Epidermal melanocyte (primary cell): ENCODE data around the gene TTC17.
"Not testable (repeated sequence)": the region's sequence is repeated elsewhere in the genome, so short reads cannot be mapped to it uniquely, and the experiment has no call there.

ENCODE experiments used
- DNase-seq: peaks from one replicate; pipeline ENCODE4 v3.0.0; 2011; ENCODE audit warnings: low spot score; ENCODE audit not compliant: insufficient read length

TTC17 gene

DNA sequence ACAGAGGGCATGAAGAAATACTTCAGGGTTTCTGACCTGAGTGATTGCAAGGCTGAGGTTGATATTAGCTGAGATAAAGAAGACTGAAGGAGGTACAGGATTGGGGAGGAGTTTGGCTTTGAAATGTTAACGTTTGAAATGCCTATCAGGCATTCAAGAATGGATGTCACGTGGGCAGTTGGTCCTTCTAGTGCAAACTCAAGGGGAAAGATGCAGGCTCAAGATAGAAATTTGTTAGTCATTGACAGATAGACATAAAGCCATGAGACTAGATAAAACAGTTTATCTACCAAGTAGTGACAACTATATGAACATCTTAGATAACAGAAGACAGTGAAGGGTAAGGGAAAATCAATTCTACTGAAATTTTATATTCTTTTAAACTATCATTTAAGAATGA, 23.1 kb downstream of the TTC17 start:
- no peak for DNase-seq

DNA sequence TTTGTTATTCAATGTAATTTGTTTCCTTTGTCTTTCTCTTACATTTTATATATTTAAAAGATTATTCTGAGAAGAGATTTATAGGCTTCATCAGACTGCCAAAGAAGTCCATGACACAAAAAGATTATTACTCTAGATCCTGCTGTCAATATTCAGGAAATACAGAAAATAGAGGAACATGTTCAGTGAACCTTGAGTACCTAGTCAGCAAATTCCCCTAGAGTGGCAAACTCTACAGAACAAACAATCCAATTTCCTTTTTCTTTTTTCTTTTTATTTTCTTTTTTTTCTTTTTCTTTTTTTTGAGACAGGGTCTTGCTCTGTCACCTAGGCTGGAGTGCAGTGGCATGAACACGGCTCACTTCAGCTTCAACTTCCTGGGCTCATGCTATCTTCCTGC, 23.9 kb downstream of the TTC17 start:
- DNase-seq, result no peak

DNA sequence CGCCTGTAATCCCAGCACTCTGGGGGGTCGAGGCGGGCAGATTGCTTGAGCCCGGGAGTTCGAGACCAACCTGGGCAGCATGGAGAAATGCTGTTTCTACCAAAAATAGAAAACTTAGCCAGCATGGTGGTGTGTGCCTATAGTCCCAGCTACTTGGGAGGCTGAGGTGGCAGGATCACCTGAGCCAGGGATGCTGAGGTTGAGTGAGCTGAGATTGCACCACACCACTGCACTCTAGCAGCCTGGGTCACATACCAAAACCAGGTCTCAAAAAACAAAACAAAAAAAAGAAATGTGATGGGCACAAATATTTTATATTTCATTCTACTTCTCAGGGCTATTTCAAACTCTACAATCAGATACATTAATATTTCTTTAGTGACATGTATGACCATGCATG, 25.7 kb downstream of the TTC17 start:
- no peak for DNase-seq

DNA sequence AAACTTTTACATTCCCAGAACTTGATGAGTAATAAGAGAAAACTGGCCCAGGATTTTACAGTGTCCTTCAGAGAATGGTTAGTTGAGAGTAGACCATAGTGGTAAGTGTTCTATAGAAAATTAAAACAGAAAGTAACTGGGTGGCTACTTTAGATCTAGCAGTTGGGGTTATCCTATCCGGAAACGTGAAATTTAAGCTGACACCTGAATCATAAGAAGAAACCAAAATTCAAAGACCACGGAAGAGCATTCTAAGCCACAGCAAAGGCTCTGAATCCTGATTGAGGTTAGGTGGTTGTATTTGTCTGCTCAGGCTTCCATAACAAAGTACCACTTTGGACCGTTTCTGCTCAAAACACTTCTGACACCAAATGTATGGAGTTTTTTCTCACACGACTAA, 34.0 kb downstream of the TTC17 start:
- no peak for DNase-seq

DNA sequence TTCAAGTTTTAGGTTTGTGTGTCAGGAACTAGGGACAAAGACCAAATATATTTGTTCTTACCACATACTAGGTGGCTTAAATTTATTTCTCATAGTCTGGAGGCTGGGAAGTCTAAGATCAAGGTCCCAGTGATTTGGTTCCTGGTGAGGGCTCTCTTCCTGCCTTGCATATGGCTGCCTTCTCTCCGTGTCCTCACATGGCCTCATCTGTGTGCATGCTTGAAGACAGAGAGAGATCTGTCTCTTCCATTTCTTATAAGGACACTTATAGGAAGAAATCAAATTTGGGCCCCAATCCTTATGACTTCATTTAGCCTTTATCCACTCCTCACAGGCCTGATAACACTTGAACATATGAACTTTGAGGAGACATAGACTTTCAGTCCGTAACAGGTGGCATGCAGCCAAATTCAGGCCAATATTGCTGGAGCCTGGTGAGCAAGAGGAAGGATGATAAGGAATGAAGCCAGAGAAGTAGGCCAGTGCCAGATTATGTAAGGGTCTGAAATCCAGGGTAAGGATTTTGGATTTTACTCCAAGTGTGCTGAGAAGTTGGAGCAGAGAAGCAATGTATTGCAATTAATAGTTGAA, 35.1 kb downstream of the TTC17 start:
- no peak for DNase-seq

DNA sequence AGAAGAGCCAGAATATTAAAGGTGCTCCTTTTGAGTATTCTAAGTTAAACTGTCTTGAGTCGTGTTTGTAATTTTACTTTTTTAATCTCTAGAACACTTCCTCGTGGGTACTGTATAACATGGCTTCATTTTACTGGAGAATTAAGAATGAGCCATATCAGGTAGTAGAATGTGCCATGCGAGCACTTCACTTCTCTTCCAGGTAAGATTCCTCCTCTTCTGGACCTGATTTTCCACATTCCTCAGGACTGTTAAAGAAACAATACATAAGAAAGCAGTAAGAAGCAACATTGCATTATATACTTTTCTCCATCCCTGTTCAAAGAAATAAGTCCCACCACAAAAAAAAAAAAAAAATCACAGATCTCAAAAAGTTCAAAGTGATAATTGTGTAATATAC, 37.9 kb downstream of the TTC17 start:
- DNase-seq, result no peak

DNA sequence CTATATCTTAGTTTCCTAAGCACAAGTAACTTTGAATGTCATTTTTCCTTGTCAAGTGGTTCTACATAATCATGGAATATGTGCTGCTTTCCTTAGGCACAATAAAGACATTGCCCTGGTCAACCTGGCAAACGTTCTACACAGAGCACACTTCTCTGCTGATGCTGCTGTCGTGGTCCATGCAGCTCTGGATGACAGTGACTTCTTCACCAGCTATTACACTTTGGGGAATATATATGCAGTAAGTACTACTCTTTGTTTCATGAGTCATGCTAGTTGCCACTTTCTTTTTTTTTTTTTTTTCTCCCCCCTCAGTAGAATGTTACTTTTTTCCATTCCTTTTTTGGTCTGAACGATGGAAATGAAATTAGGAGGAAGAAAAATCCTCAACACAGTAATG, 38.5 kb downstream of the TTC17 start:
- no peak for DNase-seq

DNA sequence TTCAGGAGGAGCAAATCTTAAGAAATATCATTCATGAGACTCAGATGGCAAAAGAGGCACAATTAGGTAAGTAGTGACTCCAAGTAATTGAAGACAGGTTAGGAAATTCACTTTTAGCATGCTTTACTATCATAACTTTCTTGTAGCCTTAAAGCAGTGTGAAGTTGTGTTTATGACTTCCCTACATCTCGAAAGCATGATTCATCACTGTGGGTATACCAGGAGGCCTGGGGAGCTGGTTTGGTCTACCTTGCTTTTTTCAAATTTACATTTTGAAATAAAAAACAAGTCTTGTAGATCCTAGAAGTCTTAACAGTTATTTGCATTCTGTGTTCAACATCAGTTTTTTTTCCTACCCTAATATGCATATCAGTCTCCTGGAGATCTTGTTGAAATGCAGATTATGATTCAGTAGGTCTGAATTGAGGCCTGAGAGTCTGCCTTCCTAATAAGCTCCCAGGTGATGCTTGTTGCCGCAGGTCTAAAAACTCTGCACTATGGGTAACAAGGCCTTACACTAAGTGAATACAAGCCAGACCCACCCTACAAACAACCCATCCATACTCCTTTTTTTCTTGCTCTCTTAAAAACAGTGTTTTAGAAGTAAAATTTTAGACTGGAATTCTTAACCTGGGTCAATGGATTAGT, 41.4 kb downstream of the TTC17 start:
- no peak for DNase-seq

DNA sequence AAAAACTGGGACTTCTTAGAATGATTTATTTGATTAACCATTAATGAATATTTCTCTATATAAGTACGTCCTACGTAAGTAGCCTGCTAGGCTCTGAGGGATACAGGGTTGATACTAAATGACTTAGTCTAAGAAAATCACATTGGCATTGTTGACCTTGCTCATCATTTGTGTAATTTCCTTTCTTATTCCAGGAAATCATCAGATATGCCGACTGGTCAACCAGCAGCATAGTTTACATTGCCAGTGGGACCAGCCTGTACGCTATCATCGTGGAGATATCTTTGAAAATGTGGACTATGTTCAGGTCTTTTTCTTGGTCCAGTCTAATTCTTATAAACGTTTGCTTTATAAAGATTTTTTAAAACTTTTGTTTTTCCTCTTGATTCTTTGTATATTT, 42.5 kb downstream of the TTC17 start:
- DNase-seq, result no peak

DNA sequence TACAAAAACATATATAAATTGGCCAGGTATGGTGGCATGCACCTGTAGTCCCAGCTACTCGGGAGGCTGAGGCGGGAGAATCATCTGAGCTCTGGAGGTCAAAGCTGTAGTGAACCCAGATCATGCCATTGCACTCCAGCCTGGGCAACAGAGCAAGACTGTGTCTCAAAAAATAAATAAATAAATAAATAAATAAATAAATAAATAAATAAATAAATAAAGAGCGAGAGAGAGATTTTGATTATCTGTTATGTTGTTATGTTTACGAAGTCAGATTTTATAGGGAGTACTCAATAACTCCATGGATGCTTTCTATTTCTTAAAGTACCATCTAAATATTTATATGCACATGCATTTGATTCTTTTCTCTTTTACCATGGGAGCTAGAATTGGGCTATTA, 43.1 kb downstream of the TTC17 start:
- DNase-seq, result not testable (repeated sequence)

DNA sequence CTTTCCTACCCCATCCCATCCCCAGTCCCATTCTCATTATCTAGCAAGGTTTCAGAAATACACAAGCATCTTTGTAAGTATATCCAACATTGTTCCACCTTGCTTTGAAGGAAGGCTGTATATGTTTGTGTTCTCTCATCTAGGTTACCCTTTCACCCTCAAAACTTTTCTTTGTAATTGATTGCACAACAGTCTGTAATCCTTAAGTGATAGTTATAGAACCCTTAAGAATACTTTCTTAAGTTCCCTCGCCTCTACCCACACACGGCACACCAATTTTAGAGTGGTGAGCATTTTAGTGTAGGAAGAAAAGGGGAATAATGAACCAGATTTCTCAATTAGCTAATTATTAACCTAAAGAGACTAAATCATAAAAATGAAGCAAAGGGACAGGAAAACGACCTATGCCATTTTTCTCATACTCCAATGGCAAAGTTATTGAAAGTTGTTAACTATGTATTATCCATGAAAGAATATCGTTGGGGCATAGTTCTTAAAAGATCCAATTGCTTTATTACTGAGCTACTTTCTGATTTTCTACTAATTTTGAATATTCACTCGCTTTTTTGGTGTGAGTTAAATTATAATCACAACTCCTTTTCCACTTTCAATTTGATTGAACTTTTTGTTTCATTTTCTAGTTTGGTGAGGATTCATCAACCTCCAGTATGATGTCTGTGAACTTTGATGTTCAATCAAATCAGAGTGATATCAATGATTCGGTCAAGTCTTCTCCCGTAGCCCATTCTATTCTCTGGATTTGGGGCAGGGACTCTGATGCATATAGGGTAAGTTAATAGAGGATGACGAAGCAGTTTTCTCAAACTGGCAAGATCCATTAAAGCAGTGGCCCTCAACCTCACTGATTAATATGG, 44.9 kb downstream of the TTC17 start:
- no peak for DNase-seq

DNA sequence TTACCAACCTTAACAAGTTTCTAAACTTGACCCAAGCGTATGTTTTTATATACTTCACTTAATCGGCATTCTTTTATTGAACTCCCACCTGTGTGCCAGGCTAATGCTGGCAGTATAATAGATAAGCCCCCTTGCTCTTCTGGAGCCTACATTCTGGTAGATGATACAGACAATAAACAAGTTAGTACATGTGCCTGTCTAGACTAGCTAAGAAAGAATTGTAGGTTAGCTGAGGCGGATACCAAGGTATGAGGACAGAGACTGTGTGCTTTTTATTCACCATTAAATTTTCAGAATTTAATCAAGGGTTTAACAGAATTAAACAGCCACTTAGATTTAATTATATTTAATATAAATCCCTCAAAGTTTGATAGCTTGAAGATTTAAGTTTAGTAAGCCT, 45.7 kb downstream of the TTC17 start:
- DNase-seq, result no peak

DNA sequence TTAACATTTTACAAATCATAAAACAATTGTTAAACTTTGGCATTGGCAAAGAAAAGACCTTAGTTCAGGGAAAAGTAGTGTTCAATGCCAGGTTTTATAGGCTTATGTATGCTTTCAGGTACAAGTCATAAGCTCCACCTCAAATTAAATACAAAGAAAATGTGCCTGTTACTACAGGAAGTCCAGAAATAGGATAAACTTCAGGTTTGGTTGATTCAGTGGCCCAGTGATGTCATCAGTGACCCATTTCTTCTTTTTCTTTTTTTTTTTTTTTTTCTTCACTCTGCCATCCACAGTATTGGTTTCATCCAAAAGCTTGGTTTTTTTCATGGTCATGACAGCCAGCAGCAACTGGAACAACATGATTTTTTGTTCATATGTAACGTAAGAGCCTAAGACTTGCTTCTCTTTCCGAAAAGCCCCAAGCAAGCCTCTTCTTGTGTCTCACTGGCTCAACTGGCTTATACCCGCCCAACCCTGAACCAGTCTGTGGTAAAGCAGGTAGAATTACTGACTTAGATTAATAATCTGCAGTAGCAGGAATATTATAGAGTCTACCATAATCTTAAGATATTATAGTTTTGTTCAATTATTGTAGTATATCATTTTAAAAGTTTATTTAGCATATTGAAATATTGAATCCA, 46.2 kb downstream of the TTC17 start:
- no peak for DNase-seq

DNA sequence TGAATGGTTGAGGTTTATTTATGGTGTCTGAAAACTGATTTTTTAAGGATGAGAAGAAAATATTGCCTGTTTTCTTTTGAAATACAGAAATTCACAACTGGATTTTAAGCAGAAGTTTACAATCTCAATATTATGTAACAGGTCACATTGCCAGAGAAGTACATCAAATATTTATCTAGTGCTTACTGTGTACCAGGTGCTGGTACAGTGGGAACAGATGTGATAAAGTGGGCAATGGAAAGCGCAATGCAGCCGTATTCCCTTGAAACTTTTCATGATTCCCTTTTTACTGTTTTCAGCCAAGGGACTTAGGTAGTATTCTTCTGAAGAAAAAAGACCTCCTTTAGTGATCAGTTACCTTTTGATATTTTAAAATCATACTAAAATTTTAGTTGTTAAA, 49.6 kb downstream of the TTC17 start:
- DNase-seq, result no peak

DNA sequence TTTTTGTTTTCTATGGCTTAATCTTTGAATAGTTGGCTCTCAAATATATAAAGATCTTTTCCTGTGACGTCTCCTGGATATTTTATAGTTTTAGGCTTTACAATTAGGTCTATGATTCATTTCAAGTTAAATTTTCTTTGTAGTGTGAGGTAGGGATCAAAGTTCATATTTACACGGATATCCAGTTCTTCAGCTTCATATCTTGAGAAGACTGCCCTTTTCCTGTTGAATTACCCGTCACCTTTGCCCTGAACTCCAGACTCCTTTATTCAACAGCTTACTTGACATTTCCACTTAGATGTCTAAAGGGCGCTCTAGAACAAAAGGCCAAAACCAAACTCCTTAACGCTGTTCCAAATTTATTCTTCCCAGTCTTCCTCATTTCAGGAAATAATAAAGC, 51.7 kb downstream of the TTC17 start:
- no peak for DNase-seq

DNA sequence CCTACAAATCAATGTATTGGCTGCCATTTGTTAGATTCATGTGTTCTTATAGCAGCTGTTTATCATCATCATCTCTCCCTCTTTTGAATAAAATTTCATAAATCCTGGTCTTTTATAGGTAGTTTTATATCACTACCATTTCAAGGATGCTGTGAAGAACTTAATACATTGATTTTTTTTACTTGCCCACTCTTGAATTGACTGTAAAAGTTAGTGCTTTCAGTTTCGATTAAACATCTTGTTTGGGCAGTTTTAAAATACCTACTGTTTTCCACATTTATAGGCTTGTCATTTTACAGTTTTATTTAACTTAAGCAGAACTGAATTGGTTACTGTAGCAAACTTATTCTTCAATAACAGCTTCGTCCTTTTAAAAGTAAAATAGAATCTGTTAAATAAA, 59.5 kb downstream of the TTC17 start:
- no peak for DNase-seq

DNA sequence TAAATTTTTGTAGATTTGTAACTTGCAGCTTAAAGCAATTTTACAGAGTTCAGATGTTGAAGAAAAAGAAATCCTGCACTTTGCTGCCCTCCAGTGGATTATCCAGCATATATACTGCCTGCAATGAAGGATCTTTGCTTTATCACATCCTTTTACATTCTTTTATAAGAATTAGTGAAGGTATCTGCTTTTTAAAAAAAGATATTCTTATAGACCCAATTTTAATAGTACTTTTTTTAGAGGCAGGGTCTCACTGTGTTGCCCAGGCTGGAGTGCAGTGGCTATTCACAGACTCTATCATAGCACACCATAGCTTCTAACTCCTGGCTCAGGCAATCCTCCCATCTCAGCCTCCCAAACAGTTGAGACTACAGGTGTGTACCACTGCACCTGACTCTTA, 60.7 kb downstream of the TTC17 start:
- DNase-seq, result no peak

DNA sequence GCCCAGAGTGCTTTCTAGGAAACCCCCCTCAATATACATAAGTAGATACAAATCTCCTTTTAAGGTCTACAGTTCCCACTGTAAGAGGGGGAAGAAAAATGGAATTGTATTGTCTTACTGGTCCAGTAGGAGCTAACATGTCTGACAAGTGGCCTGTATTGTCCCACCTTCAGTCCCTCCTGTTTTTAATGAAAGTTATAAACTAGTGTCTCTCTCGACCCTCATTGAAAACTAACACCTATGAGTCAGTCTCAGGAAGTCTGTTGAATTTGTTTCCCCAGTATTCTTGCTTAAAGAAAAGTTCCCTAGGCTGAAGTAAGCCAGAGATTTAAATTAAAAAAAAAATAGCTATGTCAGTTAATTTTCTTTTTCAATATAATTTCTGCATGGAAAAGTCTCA, 69.3 kb downstream of the TTC17 start:
- no peak for DNase-seq

DNA sequence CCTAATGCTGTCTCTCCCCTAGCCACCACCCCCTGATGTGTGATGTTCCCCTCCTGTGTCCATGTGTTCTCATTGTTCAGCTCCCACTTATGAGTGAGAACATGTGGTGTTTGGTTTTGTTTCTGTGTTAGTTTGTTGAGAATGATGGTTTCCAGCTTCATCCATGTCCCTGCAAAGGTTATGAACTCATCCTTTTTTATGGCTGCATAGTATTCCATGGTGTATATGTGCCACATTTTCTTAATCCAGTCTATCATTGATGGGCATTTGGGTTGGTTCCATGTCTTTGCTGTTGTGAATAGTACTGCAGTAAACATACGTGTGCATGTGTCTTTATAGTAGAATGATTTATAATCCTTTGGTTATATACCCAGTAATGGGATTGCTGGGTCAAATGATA, 72.2 kb downstream of the TTC17 start:
- DNase-seq, result not testable (repeated sequence)

DNA sequence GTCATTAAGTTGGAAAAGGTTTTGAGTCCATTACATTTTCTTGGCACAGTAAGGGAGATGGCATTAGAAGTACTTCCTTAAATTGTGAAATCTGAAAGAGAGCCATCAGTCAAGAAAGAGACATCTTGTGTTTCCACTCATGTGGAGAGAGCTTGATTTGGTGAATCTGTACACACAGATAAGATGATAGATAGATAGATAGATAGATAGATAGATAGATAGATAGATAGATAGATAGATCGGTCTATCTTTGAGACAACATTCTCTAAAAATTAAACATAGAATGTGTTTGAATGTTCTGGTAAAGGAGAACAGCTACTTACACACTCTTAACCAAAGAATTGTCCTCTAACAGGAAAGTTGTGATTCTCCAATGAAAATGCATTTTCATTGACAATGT, 76.2 kb downstream of the TTC17 start:
- no peak for DNase-seq

DNA sequence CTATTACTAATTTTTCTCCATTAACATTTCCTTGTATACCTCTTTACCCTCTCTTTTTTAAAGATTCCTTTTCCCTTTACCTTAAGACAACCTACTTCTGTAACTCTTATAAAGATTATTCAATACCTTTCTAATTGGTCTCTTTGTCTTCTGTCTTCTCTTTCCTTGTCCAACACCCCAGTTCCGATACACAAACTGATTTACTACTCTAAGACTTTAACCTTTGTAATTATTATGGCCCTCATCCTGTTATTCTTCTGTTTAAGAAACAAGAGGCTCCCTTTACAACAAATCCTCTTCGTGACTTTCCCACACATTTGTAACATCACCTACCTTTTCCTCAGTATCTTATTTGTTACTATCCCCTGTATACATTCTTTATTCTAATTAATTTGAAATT, 81.8 kb downstream of the TTC17 start:
- no peak for DNase-seq

DNA sequence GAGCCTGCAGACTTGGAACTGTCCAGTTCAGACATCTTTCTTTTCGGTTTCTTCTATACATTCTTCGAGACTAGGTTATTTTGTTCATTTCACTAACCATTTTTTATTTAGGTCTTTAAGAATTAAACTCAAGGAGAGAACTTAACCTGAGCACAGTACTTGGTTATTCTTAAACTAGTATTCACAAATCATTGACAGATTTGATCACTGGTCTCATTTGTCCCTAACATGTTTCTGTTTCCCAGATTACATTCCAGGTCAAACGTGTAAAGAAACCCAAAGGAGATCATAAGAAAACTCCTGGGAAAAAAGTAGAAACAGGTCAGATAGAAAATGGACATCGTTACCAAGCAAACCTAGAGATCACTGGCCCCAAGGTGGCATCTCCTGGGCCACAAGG, 85.1 kb downstream of the TTC17 start:
- no peak for DNase-seq
